ENCODE results near the gene SETBP1.
A peak's percentile ranks its signal among the peaks of the same experiment; 100 is the strongest.
"Not testable (repeated sequence)": the region's sequence is repeated elsewhere in the genome, so short reads cannot be mapped to it uniquely, and the experiment has no call there.

Gene SETBP1

GRCh38 chr18:44796429-44797428 is 116.0 kb downstream of the SETBP1 start:
- no peak overlapping the region for H3K4me3 ChIP-seq (ENCODE audit: low read length)
- peaks cover 6% of the 10 kb centered on the region for H3K36me3 ChIP-seq (ENCODE audit: control insufficient read depth, insufficient read depth, low read length, severe bottlenecking)
- H3K4me1 ChIP-seq (ENCODE audit: control insufficient read depth, insufficient read depth, low read length), result peaks cover 15% of the 10 kb centered on the region
- H3K9ac ChIP-seq (ENCODE audit: low read length), result no peak overlapping the region
- no peaks in the 10 kb centered on the region for H3K9me3 ChIP-seq (ENCODE audit: control insufficient read depth, low read length)
- H3K27me3 ChIP-seq (replicated peaks; ENCODE audit: control insufficient read depth, insufficient read depth, low read length), result no peaks in the 10 kb centered on the region
- no peak for DNase-seq (ENCODE audit: low read depth)

GRCh38 chr18:44798433-44799048 is 117.9 kb downstream of the SETBP1 start:
- no peak overlapping the region for H3K4me3 ChIP-seq (ENCODE audit: low read length)
- H3K9ac ChIP-seq (ENCODE audit: low read length), result no peak overlapping the region
- no peak for DNase-seq (ENCODE audit: low read depth)
- no peaks in the 10 kb centered on the region for H3K27me3 ChIP-seq (replicated peaks; ENCODE audit: control insufficient read depth, insufficient read depth, low read length)
- H3K36me3 ChIP-seq (ENCODE audit: control insufficient read depth, insufficient read depth, low read length, severe bottlenecking), result peaks cover 6% of the 10 kb centered on the region
- H3K9me3 ChIP-seq (ENCODE audit: control insufficient read depth, low read length), result no peaks in the 10 kb centered on the region
- peaks cover 13% of the 10 kb centered on the region for H3K4me1 ChIP-seq (ENCODE audit: control insufficient read depth, insufficient read depth, low read length)

GRCh38 chr18:44799382-44799906 is 118.8 kb downstream of the SETBP1 start:
- Histone ChIP-seq H3K36me3 (ENCODE audit: control insufficient read depth, insufficient read depth, low read length, severe bottlenecking) (peaks cover 6% of the 10 kb centered on the region), H3K9me3 (ENCODE audit: control insufficient read depth, low read length) (no peaks in the 10 kb centered on the region), H3K9ac (ENCODE audit: low read length) (no peak overlapping the region), H3K4me1 (ENCODE audit: control insufficient read depth, insufficient read depth, low read length) (peaks cover 22% of the 10 kb centered on the region), H3K4me3 (ENCODE audit: low read length) (no peak overlapping the region), H3K27me3 (replicated peaks; ENCODE audit: control insufficient read depth, insufficient read depth, low read length) (no peaks in the 10 kb centered on the region)
- DNase-seq (ENCODE audit: low read depth), result no peak

- no peak overlapping the region for H3K4me3 ChIP-seq (ENCODE audit: low read length)
- H3K9me3 ChIP-seq (ENCODE audit: control insufficient read depth, low read length), result no peaks in the 10 kb centered on the region
- no peak overlapping the region for H3K9ac ChIP-seq (ENCODE audit: low read length)
- H3K27me3 ChIP-seq (replicated peaks; ENCODE audit: control insufficient read depth, insufficient read depth, low read length), result no peaks in the 10 kb centered on the region
- peaks cover 26% of the 10 kb centered on the region for H3K4me1 ChIP-seq (ENCODE audit: control insufficient read depth, insufficient read depth, low read length)
- H3K36me3 ChIP-seq (ENCODE audit: control insufficient read depth, insufficient read depth, low read length, severe bottlenecking), result peaks cover 6% of the 10 kb centered on the region
- no peak for DNase-seq (ENCODE audit: low read depth)
Measured at GRCh38 chr18:44799907-44800421, 119.3 kb downstream of the SETBP1 start.

- not testable (repeated sequence) for H3K27me3 ChIP-seq (replicated peaks; ENCODE audit: control insufficient read depth, insufficient read depth, low read length); H3K9me3 ChIP-seq (ENCODE audit: control insufficient read depth, low read length); H3K4me3 ChIP-seq (ENCODE audit: low read length); DNase-seq (ENCODE audit: low read depth); H3K9ac ChIP-seq (ENCODE audit: low read length); H3K36me3 ChIP-seq (ENCODE audit: control insufficient read depth, insufficient read depth, low read length, severe bottlenecking)
- H3K4me1 ChIP-seq (ENCODE audit: control insufficient read depth, insufficient read depth, low read length), result peaks cover 26% of the 10 kb centered on the region
Measured at GRCh38 chr18:44800766-44801165, 120.1 kb downstream of the SETBP1 start.

GRCh38 chr18:44801781-44802180 is 121.1 kb downstream of the SETBP1 start:
- no peak overlapping the region for H3K4me3 ChIP-seq (ENCODE audit: low read length)
- no peak for DNase-seq (ENCODE audit: low read depth)
- peaks cover 26% of the 10 kb centered on the region for H3K4me1 ChIP-seq (ENCODE audit: control insufficient read depth, insufficient read depth, low read length)
- H3K9ac ChIP-seq (ENCODE audit: low read length), result no peak overlapping the region
- no peaks in the 10 kb centered on the region for H3K27me3 ChIP-seq (replicated peaks; ENCODE audit: control insufficient read depth, insufficient read depth, low read length)
- H3K36me3 ChIP-seq (ENCODE audit: control insufficient read depth, insufficient read depth, low read length, severe bottlenecking), result peaks cover 6% of the 10 kb centered on the region
- no peaks in the 10 kb centered on the region for H3K9me3 ChIP-seq (ENCODE audit: control insufficient read depth, low read length)

GRCh38 chr18:44802508-44802907 is 121.8 kb downstream of the SETBP1 start:
- Histone ChIP-seq H3K36me3 (ENCODE audit: control insufficient read depth, insufficient read depth, low read length, severe bottlenecking) (peaks cover 6% of the 10 kb centered on the region), H3K4me1 (ENCODE audit: control insufficient read depth, insufficient read depth, low read length) (peaks cover 26% of the 10 kb centered on the region), H3K27me3 (replicated peaks; ENCODE audit: control insufficient read depth, insufficient read depth, low read length) (no peaks in the 10 kb centered on the region), H3K4me3 (ENCODE audit: low read length) (peak overlapping the region; percentile 37), H3K9ac (ENCODE audit: low read length) (peak overlapping the region; percentile 79), H3K9me3 (ENCODE audit: control insufficient read depth, low read length) (no peaks in the 10 kb centered on the region)
- DNase-seq (ENCODE audit: low read depth), result peak; percentile 18

- H3K9me3 ChIP-seq (ENCODE audit: control insufficient read depth, low read length), result no peaks in the 10 kb centered on the region
- peak overlapping the region; percentile 79 for H3K9ac ChIP-seq (ENCODE audit: low read length)
- peaks cover 26% of the 10 kb centered on the region for H3K4me1 ChIP-seq (ENCODE audit: control insufficient read depth, insufficient read depth, low read length)
- peak overlapping the region; percentile 37 for H3K4me3 ChIP-seq (ENCODE audit: low read length)
- no peaks in the 10 kb centered on the region for H3K27me3 ChIP-seq (replicated peaks; ENCODE audit: control insufficient read depth, insufficient read depth, low read length)
- H3K36me3 ChIP-seq (ENCODE audit: control insufficient read depth, insufficient read depth, low read length, severe bottlenecking), result peaks cover 2% of the 10 kb centered on the region
- DNase-seq (ENCODE audit: low read depth), result peak; percentile 77
Measured at GRCh38 chr18:44803019-44803650, 122.4 kb downstream of the SETBP1 start.

GRCh38 chr18:44804033-44804432 is 123.3 kb downstream of the SETBP1 start:
- Histone ChIP-seq H3K36me3 (ENCODE audit: control insufficient read depth, insufficient read depth, low read length, severe bottlenecking) (no peaks in the 10 kb centered on the region), H3K27me3 (replicated peaks; ENCODE audit: control insufficient read depth, insufficient read depth, low read length) (no peaks in the 10 kb centered on the region), H3K9ac (ENCODE audit: low read length) (peak overlapping the region; percentile 79), H3K9me3 (ENCODE audit: control insufficient read depth, low read length) (no peaks in the 10 kb centered on the region), H3K4me1 (ENCODE audit: control insufficient read depth, insufficient read depth, low read length) (peaks cover 26% of the 10 kb centered on the region), H3K4me3 (ENCODE audit: low read length) (no peak overlapping the region)
- peak; percentile 42 for DNase-seq (ENCODE audit: low read depth)

GRCh38 chr18:44805176-44805575 is 124.5 kb downstream of the SETBP1 start:
- no peak overlapping the region for H3K9ac ChIP-seq (ENCODE audit: low read length)
- peaks cover 26% of the 10 kb centered on the region for H3K4me1 ChIP-seq (ENCODE audit: control insufficient read depth, insufficient read depth, low read length)
- no peaks in the 10 kb centered on the region for H3K27me3 ChIP-seq (replicated peaks; ENCODE audit: control insufficient read depth, insufficient read depth, low read length)
- H3K36me3 ChIP-seq (ENCODE audit: control insufficient read depth, insufficient read depth, low read length, severe bottlenecking), result no peaks in the 10 kb centered on the region
- no peaks in the 10 kb centered on the region for H3K9me3 ChIP-seq (ENCODE audit: control insufficient read depth, low read length)
- no peak for DNase-seq (ENCODE audit: low read depth)
- no peak overlapping the region for H3K4me3 ChIP-seq (ENCODE audit: low read length)

- H3K36me3 ChIP-seq (ENCODE audit: control insufficient read depth, insufficient read depth, low read length, severe bottlenecking), result no peaks in the 10 kb centered on the region
- H3K9ac ChIP-seq (ENCODE audit: low read length), result no peak overlapping the region
- no peaks in the 10 kb centered on the region for H3K9me3 ChIP-seq (ENCODE audit: control insufficient read depth, low read length)
- H3K4me3 ChIP-seq (ENCODE audit: low read length), result no peak overlapping the region
- no peak for DNase-seq (ENCODE audit: low read depth)
- peaks cover 26% of the 10 kb centered on the region for H3K4me1 ChIP-seq (ENCODE audit: control insufficient read depth, insufficient read depth, low read length)
- H3K27me3 ChIP-seq (replicated peaks; ENCODE audit: control insufficient read depth, insufficient read depth, low read length), result no peaks in the 10 kb centered on the region
Measured at GRCh38 chr18:44805643-44806042, 125.0 kb downstream of the SETBP1 start.

Data from adipocyte (in vitro differentiated cells).